ENCODE measurements around the gene KSR2.
A peak's percentile ranks its signal among the peaks of the same experiment; 100 is the strongest.

The KSR2 gene

DNA sequence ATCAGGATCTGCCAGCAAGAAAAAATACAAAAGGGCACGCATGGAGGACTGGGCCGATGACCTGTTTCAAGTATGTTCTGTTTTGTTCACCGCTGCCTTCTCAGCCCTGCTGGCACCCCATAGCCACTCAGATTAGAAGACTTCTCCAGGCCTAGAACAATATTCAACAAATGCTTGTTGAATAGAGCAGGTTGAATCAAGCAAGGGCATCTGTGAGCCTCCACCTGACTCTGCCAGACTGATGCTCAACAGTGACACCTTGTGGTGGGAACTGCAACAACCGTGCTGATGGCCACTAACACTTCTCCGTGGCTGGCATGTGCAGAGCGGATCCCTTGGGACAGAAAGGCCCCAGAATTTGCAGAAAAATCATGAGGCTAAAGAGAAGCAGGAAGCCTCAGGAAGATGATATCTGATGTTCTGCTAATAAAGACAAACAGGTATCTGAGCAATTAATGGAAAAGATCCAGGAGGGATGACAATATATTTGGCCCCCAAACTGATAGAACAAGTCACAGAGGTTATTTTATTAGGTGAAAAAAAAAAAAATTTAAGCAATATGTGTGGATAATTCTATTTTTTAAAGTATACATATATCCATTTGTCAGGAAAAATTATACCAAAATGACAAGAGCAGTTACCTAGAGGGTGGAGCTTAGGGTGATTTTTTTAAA, 114.3 kb downstream of the KSR2 start:
- DNase-seq: peak; percentile 21

DNA sequence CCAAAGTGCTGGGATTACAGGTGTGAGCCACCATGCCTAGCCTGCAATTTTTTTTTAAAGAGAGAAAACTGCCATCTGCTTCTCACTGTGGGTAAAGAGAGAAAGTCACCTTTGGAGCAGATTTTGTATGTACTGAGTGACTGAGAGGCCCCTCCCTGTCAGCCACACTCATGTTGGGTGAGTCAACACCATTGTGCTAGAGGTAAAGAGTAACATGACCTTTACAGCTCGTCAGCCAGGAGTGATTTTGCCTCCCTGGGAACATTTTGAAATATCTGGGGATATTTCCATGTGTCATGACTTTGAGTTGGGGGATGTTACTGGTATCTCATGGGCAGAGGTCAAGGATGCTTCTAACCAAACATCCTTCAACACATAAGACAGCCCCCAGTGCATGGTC, 115.2 kb downstream of the KSR2 start:
- DNase-seq: no peak

DNA sequence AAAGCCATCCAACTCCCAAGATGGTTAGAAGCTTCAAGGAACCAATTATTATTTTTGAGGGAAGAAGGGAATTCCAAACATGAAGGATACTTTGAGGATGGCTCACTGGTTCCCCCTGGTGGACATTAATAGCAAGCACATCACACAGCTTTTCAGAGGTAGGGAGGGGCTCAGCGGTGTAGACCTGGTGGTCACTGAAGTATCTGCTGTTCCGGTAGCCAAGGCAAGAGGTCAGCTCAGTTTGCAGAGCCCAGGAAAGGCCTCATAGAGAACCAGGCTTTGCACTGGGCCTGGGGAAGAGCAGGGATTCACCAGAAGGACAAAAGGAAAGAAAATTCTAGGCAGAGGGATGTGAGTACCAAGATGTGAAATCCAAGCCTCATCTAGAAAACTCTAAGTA, 118.7 kb downstream of the KSR2 start:
- DNase-seq: no peak

DNA sequence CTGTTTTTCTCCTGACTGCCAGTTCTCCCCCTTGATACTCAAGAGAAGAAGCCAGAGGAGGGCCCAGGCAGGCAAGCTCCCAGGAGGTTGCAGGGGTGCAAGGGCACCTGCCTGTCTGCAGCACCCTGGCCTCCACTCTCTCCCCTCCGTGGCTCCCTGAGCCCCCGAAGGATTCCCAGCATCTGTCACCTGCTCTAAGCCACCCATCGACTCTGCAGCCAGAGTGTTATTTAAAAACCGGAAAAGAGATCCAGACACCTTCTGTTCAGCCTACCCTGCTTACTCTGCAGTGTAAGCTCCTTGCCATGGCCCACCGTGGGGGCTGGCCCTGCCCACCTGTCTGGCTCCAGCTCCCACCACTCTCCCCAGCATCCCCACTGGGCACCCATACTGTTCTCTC, 121.4 kb downstream of the KSR2 start:
- no peak for DNase-seq

DNA sequence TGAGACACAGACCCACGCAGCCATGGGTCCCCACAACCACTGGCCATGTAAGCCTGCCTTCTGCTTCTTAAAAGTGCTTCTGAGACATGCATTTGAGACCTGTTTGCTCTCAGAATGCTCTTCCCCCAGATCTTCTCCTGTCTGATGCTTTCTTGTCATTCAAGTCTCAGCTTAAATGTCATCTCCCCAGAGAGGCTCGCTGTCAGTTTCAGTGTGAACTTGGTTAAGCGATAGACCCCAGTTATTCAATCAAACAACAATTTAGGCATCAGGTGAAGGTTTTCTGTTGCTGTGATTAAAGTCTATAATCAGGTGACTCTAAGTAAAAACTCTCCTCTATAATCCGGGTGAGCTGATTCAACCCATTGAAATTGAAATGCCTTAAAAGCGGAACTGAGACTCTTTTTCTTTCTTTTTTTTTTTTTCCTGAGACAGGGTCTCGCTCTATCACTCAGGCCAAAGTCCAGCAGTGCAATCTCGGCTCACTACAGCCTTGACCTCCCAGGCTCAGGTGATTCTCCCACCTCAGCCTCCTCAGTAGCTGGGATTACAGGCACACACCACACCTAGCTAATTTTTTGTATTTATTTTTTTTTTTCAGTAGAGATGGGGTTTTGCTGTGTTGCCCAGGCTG, 123.4 kb downstream of the KSR2 start:
- DNase-seq: no peak

DNA sequence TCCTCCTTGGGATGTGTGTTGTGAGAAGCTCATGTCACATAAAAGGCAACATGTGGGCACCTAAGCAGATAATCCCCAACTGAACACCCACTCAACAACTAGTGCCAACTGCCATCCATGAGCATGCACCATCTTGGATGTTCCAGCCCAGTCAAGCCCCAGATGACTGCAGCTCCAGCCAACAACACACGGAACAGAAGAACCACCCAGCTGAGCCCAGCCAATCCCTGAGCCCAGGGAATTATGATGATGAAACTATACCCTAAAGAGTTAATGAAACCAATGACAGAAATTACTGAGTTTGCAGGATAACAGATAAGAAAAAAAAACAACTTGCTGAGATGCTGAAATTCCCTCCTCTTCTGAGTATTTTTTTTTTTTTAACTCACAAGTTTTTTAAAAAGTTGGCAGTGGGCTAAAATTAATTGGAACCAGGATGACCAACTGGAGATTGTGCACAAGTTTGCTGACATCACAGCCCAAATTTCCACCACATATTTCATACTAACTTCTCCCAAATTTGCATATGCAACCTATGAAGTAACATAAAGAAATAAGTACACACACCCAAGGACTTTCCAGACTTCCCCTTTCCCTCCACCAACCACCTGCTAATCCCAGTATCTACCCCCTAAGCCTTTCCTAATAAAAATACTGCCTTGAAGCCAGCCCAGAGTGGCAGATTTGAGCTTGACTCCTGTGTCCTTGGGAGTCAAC, 124.5 kb downstream of the KSR2 start:
- no peak for DNase-seq

DNA sequence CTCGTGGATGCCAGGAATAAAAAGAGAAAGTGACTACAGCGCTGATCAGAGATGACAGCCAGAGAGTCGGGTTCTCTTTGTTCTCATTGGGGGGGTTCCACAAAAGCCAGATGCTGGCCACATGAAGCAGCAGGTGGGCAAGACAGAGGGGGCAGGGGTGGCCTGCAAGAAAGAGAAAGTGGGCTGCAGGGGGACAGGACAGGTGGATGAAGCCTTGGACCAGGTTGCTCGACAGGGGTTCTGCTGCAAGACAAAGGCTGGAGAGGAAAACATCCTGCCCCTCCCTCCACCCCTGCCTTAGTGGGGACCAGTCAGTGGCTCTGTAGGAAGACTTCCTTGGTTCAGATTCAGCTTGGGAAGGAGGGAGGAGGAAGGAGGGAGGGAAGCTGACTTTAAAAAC, 126.2 kb downstream of the KSR2 start:
- no peak for DNase-seq

DNA sequence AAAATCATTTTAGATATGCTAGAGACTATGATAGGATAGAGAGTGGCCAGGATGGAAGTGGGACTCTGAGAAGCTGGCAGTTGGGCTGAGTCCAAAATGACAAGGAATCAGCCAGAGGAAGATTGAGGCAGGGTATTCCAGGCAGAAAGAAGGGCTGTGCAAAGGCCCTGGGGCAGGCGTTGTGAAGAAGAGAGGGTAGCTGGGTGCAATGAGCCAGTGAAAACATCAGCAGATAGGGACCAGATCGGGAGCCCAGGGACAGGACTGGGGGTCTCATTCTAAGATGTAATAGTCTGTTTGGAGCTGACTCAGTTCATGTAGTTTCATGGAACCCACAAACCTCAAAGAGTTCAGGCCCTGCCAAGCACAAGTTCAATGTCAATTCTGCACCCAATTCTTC, 126.6 kb downstream of the KSR2 start:
- no peak for DNase-seq

DNA sequence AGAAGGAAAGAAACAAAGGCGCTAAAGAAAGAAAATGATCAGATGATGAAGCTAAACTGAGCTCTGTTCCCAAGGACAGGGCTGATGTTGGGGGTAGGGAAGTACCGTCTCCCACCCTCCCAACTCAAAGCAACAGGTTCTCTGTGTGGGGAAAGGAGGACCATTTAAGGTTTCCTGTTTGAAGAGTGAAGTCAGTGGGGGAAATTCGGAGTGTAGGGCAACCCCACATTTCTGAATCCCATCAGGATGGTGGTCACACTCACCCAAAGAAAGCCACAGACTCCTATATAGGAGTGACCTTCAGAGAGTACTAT, 131.1 kb downstream of the KSR2 start:
- DNase-seq: no peak

DNA sequence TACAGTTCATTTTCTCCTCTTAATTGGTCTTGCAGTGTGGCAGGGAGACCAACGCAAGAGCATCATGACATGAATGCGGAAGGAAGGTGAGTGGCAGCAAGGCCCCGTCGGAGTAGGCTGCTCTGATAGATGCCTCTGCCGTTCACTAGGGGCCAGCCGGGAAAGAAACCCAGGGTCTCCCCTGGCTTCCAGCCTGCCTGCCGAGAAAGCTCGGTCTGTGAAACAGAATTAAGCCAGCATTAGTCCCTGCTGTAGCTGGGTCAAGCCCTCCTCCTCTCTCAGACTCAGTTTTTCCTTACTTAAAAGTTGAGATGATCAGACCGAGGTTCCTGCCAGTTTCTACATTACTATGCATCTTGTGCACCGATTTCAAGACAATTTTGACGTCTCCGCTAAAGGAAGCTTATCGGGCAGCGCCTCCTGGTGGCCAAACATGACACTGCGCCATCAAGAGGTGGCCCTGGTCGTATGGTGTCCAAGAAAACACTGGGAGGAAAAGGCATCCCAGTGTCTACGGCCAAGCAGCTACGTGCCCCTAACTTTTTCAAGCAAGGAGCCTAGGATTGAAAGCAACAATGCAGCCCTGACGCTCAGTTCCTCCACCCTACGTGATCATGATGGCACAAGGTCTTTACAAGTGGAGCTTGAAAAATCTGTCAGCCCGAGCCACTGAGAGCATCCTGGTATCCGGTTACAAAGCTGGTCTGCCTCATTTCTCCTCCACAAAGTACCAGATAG, 131.6 kb downstream of the KSR2 start:
- peak; percentile 64 for DNase-seq

DNA sequence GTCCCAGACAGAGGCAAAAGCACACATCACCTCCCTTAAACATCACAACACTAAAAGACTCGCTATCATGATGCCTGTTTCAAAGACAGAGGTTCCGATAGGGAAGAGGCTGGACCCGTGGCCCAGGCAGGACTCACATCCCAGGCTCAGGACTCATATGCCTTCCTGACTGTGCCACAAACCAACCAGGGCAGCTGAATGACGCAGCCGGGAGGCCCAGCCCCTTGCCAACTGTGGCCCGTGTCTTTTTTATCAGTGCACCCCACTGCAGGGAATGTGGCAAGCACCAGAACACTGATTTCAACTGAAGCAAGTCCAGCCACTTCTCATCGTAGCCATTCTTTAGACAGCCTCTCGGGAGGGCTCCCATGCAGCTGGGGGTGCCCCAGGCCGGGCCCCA, 132.3 kb downstream of the KSR2 start:
- no peak for DNase-seq

DNA sequence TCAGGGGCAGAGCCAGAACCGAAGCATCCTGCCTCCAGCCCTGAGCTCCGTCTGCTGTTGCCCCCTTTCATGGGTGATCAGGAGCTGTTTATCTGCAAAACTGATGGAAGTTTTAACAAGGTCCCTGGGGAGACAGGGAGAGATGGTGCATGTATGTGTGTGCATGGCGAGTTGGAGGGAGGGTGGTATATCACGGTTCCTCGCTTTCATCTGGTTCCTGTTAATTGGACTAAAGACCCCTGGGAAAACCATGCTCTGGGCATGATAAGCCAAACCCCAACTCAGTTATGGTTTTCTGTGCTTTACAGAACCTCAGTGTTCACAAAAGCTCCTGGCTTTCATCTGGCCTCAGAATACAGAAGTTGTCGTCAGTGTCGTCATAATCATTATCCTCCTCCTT, 133.6 kb downstream of the KSR2 start:
- DNase-seq: no peak

DNA sequence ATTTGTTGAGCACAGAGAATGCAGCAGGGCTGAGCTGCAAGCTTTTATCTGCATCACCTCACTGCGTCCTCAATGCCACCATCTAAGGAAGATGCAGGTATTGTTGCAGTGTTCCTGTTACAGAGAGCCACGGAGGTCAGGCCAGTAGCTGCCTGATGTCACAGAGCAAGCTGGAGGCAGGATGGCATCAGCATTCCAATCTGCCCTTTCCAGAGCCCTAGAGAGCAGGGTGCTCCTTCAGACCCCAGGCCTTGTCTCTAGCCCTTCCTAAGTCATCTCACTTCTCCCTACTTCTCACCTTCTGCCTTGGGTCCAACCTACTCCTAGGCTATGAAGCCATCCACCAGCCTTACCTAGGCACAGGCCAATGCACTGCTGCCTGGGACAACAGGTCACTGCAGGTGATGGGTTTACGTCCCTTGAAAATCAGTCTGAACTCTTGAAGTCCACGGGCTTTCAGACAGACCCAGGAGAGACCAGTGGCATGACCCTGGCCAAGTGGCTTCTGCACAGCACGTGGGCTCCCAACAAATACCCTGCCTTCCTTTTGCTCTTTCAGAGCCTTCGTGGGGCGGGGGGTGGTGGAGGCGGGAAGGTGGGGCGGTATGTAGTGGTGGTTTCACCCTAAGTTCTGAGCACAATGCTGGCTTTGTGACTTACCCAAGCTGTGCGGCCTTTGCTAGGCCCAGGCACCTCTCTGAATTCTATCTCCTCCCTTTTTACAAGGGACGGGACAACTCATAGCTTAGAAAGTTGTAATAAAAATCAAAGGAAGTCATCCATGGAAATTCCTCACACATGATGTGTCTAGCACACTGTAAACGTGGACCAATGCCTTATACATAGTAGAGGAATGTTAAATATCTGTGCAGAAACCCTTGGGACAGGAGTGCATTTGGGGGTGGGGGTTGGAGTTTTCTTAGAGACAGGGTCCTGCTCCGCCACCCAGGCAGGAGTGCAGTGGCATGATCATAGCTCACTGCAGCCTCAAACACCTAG, 136.0 kb downstream of the KSR2 start:
- no peak for DNase-seq

DNA sequence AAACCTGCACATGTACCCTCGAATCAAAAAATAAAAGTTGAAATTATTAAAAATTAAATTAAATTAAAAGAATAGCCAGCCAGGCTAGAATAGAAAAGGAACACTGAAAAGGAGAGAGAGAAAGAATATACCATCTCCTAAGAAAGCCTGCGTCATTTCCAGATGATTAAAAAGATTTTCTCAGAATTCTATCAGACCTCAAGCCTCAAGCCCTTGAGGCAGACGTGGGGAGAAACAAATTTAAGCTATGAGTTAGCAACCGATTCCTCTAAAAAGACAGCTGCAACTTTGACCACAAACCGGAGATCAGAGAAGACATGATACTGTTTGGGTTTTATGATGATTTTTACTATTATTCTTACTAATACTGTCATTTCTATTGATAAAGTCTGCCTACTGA, 138.3 kb downstream of the KSR2 start:
- no peak for DNase-seq

DNA sequence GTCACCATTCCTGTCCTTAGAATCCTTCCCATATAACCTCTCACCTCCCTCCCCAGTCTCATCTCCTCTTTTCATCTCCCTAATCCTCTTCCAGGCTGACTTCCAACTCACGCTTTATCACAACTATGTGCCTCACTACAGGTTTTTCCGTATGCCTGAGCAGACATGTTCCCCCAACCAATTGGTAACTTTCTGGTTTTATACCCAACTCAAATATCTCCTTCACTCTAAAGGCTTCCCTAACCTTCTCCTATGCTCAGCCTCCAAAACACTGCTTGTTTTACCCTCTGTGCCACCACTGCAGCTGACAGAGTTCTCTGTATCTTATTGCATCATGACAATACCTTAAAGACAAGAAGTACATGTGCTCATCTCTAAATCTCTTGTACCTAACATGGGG, 139.7 kb downstream of the KSR2 start:
- DNase-seq: no peak

DNA sequence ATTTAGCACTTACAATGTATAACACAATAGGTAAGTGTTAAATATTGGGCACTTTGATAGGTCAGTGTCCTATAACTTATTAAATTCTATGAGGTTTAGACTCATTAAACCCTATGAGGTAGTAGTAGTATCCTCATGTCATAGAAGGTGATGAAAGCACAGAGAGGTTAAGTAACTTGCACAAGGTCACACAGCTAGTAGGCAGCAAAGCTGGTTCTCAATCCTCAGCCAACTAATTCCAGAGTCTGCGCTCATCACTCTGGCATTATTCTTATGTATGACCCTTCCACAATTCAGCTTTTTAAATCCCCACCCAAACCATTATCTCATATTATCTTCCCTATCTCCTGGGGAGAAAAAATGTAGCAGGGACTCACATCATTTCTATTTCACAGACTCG, 141.1 kb downstream of the KSR2 start:
- no peak for DNase-seq

DNA sequence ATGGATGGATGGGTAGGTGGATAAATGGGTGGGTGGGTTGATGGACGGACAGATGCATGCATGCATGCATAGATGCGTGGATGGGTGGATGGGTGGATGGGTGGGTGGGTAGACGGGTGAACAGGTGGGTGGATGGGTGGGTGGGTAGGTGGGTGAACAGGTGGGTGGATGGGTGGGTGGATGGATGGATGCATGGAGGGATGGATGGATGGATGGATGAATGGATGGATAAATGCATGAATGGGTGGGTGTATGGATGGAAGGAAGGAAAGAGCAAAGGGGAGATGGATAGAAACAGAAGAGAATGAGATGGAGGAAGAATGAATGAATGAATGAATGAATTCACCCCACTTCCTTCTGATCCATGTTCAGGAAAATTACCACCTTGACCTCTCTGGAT, 143.0 kb downstream of the KSR2 start:
- no peak for DNase-seq

DNA sequence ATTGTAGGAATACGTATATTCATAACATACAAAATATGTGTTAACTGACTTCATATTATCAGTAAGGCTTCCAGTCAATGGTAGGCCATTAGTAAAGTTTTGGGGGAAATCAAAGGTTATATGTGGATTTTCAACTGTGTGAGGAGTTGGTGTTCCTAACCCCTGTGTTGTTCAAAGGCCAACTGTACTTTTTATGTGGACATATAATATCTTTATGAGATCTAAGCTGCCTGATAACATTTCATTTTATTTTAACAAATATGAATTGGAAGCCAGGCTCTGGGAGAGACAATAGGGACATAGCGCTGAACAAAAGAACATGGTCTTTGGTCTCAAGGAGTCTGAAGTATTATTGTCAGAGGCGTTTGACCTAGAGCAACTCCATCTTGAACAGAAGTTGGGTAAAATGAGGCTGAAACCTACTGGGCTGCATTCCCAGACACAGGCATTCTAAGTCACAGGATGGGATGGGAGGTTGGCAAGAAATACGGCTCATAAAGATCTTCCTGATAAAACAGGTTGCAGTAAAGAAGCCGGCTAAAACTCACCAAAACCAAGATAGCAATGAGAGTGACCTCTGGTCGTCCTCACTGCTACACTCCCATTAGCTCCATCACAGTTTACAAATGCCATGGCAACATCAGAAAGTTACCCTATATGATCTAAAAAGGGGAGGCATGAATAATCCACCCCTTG, 147.2 kb downstream of the KSR2 start:
- no peak for DNase-seq

DNA sequence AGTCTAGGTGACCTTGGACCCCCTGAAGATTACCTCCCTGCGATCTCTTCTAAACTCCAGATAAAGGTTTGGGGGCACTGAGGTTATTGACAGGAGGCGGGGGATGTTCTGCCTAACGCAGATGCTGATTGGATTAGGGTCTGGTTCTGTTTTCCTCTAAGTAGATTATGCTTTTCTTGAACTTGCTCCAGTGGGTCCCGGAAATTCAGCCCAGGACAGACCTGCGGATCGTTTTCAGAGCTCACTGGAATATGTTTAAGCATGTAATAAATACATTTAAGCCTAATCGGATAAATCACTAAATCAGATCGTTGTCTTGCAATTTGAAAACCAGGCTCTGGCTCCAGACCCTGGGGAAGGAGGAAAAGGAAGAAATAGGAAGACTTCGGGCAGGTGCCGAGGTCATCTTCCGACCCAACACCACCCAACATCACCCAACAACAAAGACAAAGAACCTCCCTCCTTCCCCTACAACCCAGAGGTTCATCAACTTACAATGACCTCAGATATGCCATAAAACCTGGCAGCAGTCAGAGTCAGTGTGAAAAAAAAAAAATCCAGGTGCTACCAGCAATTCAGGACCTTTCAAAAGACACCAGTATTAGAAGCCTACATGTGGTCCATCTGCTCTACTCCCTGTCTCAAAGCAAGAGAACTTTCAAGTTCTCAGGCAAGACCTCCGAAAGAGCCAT, 148.4 kb downstream of the KSR2 start:
- DNase-seq: no peak

DNA sequence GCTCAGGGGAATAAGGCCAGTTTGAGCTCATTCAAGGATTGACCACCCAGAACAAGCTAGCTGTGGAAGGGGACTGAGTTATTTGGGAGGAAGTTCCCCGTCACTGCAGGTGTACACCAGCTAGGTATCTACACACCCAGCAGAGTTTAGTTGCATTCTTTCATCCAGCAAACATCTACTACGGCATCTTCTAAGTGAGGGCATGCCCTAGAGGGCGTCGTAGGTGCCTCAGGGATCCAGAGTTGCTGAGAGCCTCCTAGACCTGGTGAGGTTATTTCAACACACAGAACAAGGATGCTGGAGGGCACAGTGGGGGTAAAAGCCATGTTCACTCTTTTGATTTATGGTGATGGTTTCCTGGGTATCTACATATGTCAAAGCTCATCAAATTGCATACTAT, 149.6 kb downstream of the KSR2 start:
- no peak for DNase-seq

DNA sequence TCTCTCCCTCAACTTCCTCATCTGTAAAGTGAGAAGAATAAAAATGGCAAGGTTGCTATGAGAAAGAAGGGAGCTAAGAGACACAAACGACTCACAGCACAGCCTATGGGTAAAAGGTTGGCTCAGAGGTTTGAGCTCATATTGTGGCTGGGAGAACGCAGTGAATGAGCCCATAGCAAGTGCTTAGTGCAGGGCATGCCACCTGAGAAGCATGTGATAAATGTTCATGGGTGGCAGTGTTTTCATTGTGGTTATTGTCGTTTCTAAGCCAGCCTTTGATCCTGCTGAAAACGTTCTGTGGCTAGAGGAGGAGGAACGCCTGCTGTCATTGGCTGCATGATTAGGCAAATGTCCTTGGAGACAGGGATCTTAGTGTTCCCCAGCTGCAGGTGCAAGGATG, 150.4 kb downstream of the KSR2 start:
- no peak for DNase-seq
